ENCODE data around the gene CRABP2. TPM values are rescaled to one million over a fixed set of nuclear protein-coding genes. Genes with fewer than 3 reads are reported as not detected.
A peak's percentile ranks its signal among the peaks of the same experiment; 100 is the strongest.

CRABP2 gene
- total and polyA plus RNA-seq, 2 of the 13 experiments (the other 11 are each of a cell fraction or from before 2014, with no cell fraction given): 0.40 to 0.60 TPM

- TF ChIP-seq ZNF639 (CRISPR knock-in tag; conservative IDR thresholded peaks at IDR 0.05) (0 out of 2 replicates have a peak, but pooled peaks have one; percentile 38), KIAA2018 (CRISPR knock-in tag; IDR thresholded peaks at IDR 0.05; ENCODE audit: borderline replicate concordance) (no peak), HMG20A (CRISPR knock-in tag; IDR thresholded peaks at IDR 0.05; ENCODE audit: borderline replicate concordance) (no peak), ZNF503 (CRISPR knock-in tag; IDR thresholded peaks at IDR 0.05) (no peak), ZNF562 (CRISPR knock-in tag; IDR thresholded peaks at IDR 0.05; ENCODE audit: borderline replicate concordance) (no peak), PTBP1 (IDR thresholded peaks at IDR 0.05; ENCODE audit: low read depth, low read length, poor library complexity, severe bottlenecking) (no peak), ZNF780A (CRISPR knock-in tag; IDR thresholded peaks at IDR 0.05) (no peak), SMARCC2 (IDR thresholded peaks at IDR 0.05) (no peak), ZNF281 (CRISPR knock-in tag; IDR thresholded peaks at IDR 0.05; ENCODE audit: borderline replicate concordance) (peak; percentile 70; the same call in 1 of the 2 replicates), ZC3H4 (CRISPR knock-in tag; IDR thresholded peaks at IDR 0.05; ENCODE audit: borderline replicate concordance) (peak; percentile 78; the same call in 1 of the 2 replicates)
Observed at GRCh38 chr1:156746728-156747631, 41.6 kb upstream of the CRABP2 start (continued).
